Bronchial epithelial cell (primary cell): ENCODE measurements around the gene TTC13. TPM values are rescaled to one million over a fixed set of nuclear protein-coding genes. Genes with fewer than 3 reads are reported as not detected.
"Not testable (repeated sequence)": the region's sequence is repeated elsewhere in the genome, so short reads cannot be mapped to it uniquely, and the experiment has no call there.

Source experiments
- DNase-seq: peaks from one replicate; pipeline ENCODE4 v3.0.0-alpha.2; 2010; ENCODE audit warnings: low read depth
- FAIRE-seq: peaks from 2 replicates; lab custom pipeline; 2011; peaks lifted over from hg19 to GRCh38; lab: Jason Lieb, UNC
- H3K27me3 ChIP-seq: 2 replicates; pipeline ENCODE4 v1.5.1; 2011; ENCODE audit warnings: low read length; ENCODE audit not compliant: control insufficient read depth, insufficient read depth
- H3K36me3 ChIP-seq: 2 replicates; pipeline ENCODE4 v1.5.1; 2011; ENCODE audit warnings: low read length; ENCODE audit not compliant: control insufficient read depth, insufficient read depth
- H3K4me3 ChIP-seq: 2 replicates; pipeline ENCODE4 v1.5.1; 2011; ENCODE audit warnings: mild to moderate bottlenecking, low read depth, low read length, control low read depth
- total RNA-seq: library from RNA; depleted of rRNA; stranded (reverse); fragments of >200 nt; gene quantifications from 2 replicates; pipeline ENCODE4 v1.2.1, GENCODE V29; 2014
- TF ChIP-seq, protein P1 (sequence below): IDR thresholded peaks from 2 replicates; pipeline ENCODE4 v1.5.1; 2011; ENCODE audit warnings: mild to moderate bottlenecking, moderate library complexity, low read length, control low read depth, inconsistent platforms; ENCODE audit not compliant: insufficient read depth, severe bottlenecking

Gene TTC13
- total RNA-seq, 1 donor from 2014 or later, result 8.7 TPM

DNA sequence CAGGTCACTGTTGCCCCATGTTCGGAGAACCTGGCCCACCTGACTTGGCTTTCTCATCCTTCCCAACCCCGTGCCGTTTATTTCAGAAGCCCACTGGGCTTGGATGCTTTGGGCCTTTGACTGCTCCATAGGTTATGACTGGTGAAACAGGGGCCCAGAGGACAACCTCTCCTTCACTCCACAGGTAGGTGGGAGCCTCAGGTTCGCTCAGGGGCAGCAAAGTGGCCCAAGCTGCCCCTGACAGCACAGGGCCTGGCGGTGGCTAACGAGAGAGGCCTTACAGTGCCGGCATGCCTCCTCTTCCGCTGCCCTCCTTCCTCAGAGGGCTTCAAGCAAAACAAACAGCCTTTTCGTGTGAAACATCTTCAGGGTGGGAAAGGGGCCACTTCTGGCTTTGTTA lies 44.5 kb upstream of the TTC13 start:
- TF ChIP-seq, protein P1, sequence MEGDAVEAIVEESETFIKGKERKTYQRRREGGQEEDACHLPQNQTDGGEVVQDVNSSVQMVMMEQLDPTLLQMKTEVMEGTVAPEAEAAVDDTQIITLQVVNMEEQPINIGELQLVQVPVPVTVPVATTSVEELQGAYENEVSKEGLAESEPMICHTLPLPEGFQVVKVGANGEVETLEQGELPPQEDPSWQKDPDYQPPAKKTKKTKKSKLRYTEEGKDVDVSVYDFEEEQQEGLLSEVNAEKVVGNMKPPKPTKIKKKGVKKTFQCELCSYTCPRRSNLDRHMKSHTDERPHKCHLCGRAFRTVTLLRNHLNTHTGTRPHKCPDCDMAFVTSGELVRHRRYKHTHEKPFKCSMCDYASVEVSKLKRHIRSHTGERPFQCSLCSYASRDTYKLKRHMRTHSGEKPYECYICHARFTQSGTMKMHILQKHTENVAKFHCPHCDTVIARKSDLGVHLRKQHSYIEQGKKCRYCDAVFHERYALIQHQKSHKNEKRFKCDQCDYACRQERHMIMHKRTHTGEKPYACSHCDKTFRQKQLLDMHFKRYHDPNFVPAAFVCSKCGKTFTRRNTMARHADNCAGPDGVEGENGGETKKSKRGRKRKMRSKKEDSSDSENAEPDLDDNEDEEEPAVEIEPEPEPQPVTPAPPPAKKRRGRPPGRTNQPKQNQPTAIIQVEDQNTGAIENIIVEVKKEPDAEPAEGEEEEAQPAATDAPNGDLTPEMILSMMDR, result no peak

DNA sequence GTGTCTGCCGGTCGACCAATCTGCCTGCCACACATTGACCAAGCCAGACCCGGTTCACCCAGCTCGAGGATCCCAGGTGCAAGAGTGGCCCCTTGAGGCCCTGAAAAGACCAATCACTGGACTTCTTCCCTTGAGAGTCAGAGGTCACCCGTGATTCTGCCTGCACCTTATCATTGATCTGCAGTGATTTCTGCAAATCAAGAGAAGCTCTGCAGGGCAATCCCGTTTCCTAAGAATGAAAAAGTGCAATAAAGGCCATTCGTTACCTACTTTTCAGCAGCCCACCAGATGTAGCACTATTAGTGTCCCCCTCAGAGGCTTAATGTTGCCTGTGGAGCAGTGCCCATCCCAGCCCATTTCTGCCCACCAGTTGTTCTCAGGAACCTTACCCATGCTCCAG lies 43.9 kb upstream of the TTC13 start:
- H3K4me3 ChIP-seq, DNase-seq, H3K27me3 ChIP-seq, H3K36me3 ChIP-seq: not testable (repeated sequence)
- FAIRE-seq, result peak; percentile 40

More for the DNA sequence above, 44.5 kb upstream of the TTC13 start:
- no peaks in the 10 kb centered on the region for H3K27me3 ChIP-seq
- DNase-seq, result no peak
- no peak for FAIRE-seq
- peaks cover 1% of the 10 kb centered on the region for H3K36me3 ChIP-seq
- no peak overlapping the region for H3K4me3 ChIP-seq

DNA sequence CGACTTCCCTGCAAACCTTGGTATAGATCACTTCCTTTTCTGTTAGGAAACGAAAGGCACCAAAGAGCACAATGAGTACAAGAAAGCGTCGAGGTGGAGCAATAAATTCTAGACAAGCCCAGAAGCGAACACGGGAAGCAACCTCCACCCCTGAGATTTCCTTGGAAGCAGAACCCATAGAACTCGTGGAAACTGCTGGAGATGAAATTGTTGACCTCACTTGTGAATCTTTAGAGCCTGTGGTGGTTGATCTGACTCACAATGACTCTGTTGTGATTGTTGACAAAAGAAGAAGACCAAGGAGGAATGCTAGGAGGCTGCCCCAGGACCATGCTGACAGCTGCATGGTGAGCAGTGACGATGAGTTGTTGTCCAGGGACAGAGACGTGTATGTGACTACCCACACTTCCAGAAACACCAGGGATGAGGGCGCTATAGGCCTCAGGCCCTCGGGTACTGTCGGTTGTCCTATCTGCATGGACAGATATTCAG lies 42.9 kb upstream of the TTC13 start:
- H3K36me3 ChIP-seq, result peaks cover 1% of the 10 kb centered on the region
- DNase-seq (no peak), FAIRE-seq (peak; percentile 96)
- TF ChIP-seq, protein P1, result no peak
- no peaks in the 10 kb centered on the region for H3K27me3 ChIP-seq
- H3K4me3 ChIP-seq, result no peak overlapping the region

DNA sequence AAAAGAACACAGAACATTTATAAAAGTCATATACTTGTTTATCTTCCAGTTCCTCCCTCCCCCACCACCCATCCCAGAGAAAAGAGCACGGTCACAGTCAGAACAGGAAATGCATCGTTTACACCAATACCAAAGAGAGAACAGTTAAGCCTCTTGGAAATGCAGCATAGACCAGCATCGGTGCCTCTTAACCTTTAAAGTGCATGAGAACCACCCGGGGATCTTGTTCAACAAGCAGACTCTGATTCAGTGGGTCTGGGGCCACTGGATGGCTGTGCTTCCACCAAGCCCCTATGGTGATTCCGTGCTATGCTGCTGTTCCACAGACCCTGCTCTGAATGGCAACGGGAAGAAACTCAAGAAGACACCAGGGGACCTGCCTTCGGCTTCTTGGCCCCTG lies 42.2 kb upstream of the TTC13 start:
- H3K4me3 ChIP-seq, result no peak overlapping the region
- no peaks in the 10 kb centered on the region for H3K27me3 ChIP-seq
- DNase-seq, result no peak
- TF ChIP-seq, protein P1, result no peak
- no peak for FAIRE-seq
- H3K36me3 ChIP-seq, result peaks cover 1% of the 10 kb centered on the region

DNA sequence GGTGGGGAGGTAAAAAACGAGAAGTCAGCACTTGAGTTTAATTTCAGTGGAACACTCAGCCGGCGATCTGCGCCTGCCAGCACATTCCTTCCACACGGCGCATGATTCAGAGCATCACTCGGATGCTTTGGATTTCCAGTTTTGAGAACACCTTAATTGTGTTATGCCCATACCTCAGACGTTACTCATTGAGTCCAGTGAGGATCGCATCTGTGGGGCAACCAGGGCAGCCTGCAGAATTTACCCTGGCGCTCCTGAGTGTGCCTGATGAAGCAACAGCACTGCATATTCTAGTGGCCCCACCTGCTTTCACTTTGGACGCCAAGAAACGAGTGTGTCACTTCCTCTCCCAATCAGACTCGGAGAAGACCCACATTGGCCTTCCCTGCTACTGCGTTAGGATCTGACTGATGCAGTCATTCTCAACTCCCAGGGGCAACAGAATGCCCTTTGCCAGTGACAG lies 41.5 kb upstream of the TTC13 start:
- peaks cover 1% of the 10 kb centered on the region for H3K36me3 ChIP-seq
- TF ChIP-seq, protein P1, result no peak
- DNase-seq, result no peak
- no peaks in the 10 kb centered on the region for H3K27me3 ChIP-seq
- peak; percentile 32 for FAIRE-seq
- no peak overlapping the region for H3K4me3 ChIP-seq

DNA sequence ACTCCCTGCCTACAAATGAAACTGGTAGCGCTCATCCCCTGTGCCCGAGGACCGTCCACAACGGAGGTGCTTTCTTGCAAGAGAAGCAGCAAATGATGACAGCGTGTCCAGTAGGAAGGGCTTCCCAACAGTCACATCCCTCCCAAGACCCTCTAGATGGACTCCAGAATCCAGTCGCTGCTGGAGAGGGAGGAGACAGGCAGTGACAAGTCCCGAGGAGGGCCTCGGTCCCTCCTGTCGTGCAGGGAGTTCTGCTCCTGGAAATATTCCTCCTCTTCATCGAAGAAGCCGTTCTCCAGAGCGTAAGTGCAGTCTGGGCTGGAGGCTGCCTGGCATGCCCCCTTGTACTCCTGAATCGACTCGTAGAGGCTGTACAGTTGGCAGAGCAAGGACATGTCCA lies 41.0 kb upstream of the TTC13 start:
- FAIRE-seq, result no peak
- DNase-seq, result no peak
- Histone ChIP-seq H3K27me3 (no peaks in the 10 kb centered on the region), H3K36me3 (peaks cover 1% of the 10 kb centered on the region), H3K4me3 (no peak overlapping the region)
- TF ChIP-seq, protein P1, result no peak
